HUDEP-2 (cell line): ENCODE data around the gene SEMA3D.

Experiments
- DNase-seq, 76 experiments: peaks; one replicate each; lab custom pipeline; 2025; ENCODE audit not compliant: unreplicated experiment in 76 of 76; lab: John Stamatoyannopoulos, UW

The SEMA3D gene

GRCh38 chr7:85081846-85082245, 105.0 kb downstream of the SEMA3D start:
- DNase-seq: no peak

- DNase-seq: no peak
Observed at GRCh38 chr7:85081392-85081791, 105.5 kb downstream of the SEMA3D start.

- no peak for DNase-seq
Observed at GRCh38 chr7:85079434-85079833, 107.4 kb downstream of the SEMA3D start.

GRCh38 chr7:85078181-85078580, 108.7 kb downstream of the SEMA3D start:
- DNase-seq: no peak

- DNase-seq: no peak
Observed at GRCh38 chr7:85075864-85076263, 111.0 kb downstream of the SEMA3D start.

GRCh38 chr7:85074992-85075391, 111.9 kb downstream of the SEMA3D start:
- no peak for DNase-seq

- no peak for DNase-seq
Observed at GRCh38 chr7:85074016-85074415, 112.8 kb downstream of the SEMA3D start.

- DNase-seq: no peak
Observed at GRCh38 chr7:85070967-85071628, 115.8 kb downstream of the SEMA3D start.

GRCh38 chr7:85068799-85069198, 118.1 kb downstream of the SEMA3D start:
- DNase-seq: no peak

GRCh38 chr7:85067371-85067770, 119.5 kb downstream of the SEMA3D start:
- DNase-seq: no peak

- DNase-seq: no peak
Observed at GRCh38 chr7:85065888-85066485, 120.9 kb downstream of the SEMA3D start.

- DNase-seq: no peak
Observed at GRCh38 chr7:85065306-85065705, 121.5 kb downstream of the SEMA3D start.

- no peak for DNase-seq
Observed at GRCh38 chr7:85062651-85063050, 124.2 kb downstream of the SEMA3D start.

- DNase-seq: no peak
Observed at GRCh38 chr7:85061456-85061855, 125.4 kb downstream of the SEMA3D start.

GRCh38 chr7:85060696-85061095, 126.2 kb downstream of the SEMA3D start:
- no peak for DNase-seq

GRCh38 chr7:85055906-85056305, 130.9 kb downstream of the SEMA3D start:
- no peak for DNase-seq

GRCh38 chr7:85055196-85055595, 131.7 kb downstream of the SEMA3D start:
- DNase-seq: no peak

- DNase-seq: no peak
Observed at GRCh38 chr7:85054306-85054705, 132.6 kb downstream of the SEMA3D start.

- no peak for DNase-seq
Observed at GRCh38 chr7:85052894-85053293, 134.0 kb downstream of the SEMA3D start.

GRCh38 chr7:85052056-85052737, 134.7 kb downstream of the SEMA3D start:
- no peak for DNase-seq

- DNase-seq: no peak
Observed at GRCh38 chr7:85046534-85046933, 140.3 kb downstream of the SEMA3D start.

GRCh38 chr7:85041605-85042216, 145.1 kb downstream of the SEMA3D start:
- DNase-seq: peak in 26 of 76 experiments; percentile 0 to 47 (median 6)
